ENCODE measurements around the gene NIBAN1.

The NIBAN1 gene

GRCh38 chr1:184943998-184944397 lies 30.3 kb downstream of the NIBAN1 start:
- no peak for FAIRE-seq

GRCh38 chr1:184941735-184942134 lies 32.6 kb downstream of the NIBAN1 start:
- no peak for FAIRE-seq

- no peak for FAIRE-seq
These were observed 32.9 kb downstream of the NIBAN1 start for GRCh38 chr1:184941410-184941733.

GRCh38 chr1:184940694-184941409 lies 33.5 kb downstream of the NIBAN1 start:
- FAIRE-seq: no peak

GRCh38 chr1:184940226-184940625 lies 34.1 kb downstream of the NIBAN1 start:
- no peak for FAIRE-seq

- FAIRE-seq: no peak
These were observed 36.6 kb downstream of the NIBAN1 start for GRCh38 chr1:184937729-184938128.

- no peak for FAIRE-seq
These were observed 38.1 kb downstream of the NIBAN1 start for GRCh38 chr1:184935920-184936798.

GRCh38 chr1:184933944-184934343 lies 40.4 kb downstream of the NIBAN1 start:
- no peak for FAIRE-seq

GRCh38 chr1:184932319-184932718 lies 42.0 kb downstream of the NIBAN1 start:
- no peak for FAIRE-seq

GRCh38 chr1:184931566-184931965 lies 42.7 kb downstream of the NIBAN1 start:
- no peak for FAIRE-seq

- no peak for FAIRE-seq
These were observed 43.7 kb downstream of the NIBAN1 start for GRCh38 chr1:184930645-184931044.

- FAIRE-seq: no peak
These were observed 44.1 kb downstream of the NIBAN1 start for GRCh38 chr1:184930232-184930631.

GRCh38 chr1:184929711-184930202 lies 44.6 kb downstream of the NIBAN1 start:
- no peak for FAIRE-seq

GRCh38 chr1:184928394-184928793 lies 45.9 kb downstream of the NIBAN1 start:
- no peak for FAIRE-seq

All from G401.6 (cell line).